ENCODE measurements around the gene FMOD.

Gene FMOD

DNA sequence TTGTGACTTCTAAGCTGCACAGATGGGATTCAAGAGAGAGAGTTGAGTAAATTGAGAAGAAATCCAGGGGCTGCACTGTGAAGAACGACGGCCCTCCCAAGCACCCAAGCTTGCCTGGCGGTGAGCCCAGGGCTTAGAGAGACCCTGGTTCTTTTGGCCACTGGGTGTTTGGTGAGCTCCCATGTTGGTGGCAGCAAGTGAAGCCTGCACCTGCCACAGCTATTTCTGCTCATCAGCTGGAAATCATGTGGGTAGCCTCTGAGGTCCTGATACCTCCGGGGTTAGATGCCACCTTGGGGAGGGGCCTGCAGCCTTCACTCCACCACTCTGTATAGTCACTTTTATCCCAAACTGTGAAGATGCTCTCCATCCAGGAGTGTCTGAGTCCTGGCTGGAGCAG, 51.8 kb downstream of the FMOD start:
- H3K36me3 ChIP-seq (ENCODE audit: control insufficient read depth in 2 of 2, insufficient read depth in 1 of 2, low read length in 2 of 2): no peaks in the 10 kb centered on the region
- no peak overlapping the region for H3K4me3 ChIP-seq (ENCODE audit: low read depth, low read length)
- ChIA-PET CTCF (interaction anchor here (0.5 to 2.8 kb wide), 8 partner anchors 8 to 43 kb away, joined by 3 to 9 read pairs (median 5); no protein-coding TSS in a partner anchor), POLR2A (no interaction called here)
- H3K4me1 ChIP-seq (ENCODE audit: control insufficient read depth, insufficient read depth, low read length): no peaks in the 10 kb centered on the region
- no peak overlapping the region for H3K27ac ChIP-seq (ENCODE audit: extremely low read depth, low read depth, low read length)
- no peaks in the 10 kb centered on the region for H3K9me3 ChIP-seq (ENCODE audit: control insufficient read depth, insufficient read depth, low read depth, low read length)
- TF ChIP-seq SETDB1 (IDR thresholded peaks at IDR 0.05; ENCODE audit: insufficient read length, low read length) (no peak), ZNF423 (tag by site-specific recombination; IDR thresholded peaks at IDR 0.05) (no peak), ZBTB11 (tag by site-specific recombination; conservative IDR thresholded peaks at IDR 0.05; ENCODE audit: low read depth) (no peak), ZNF391 (tag by site-specific recombination; IDR thresholded peaks at IDR 0.05; ENCODE audit: borderline replicate concordance, low read depth) (no peak), ZNF335 (tag by site-specific recombination; conservative IDR thresholded peaks at IDR 0.05) (no peak), ZNF596 (tag by site-specific recombination; IDR thresholded peaks at IDR 0.05) (no peak), SP2 (tag by site-specific recombination; IDR thresholded peaks at IDR 0.05) (no peak), TCF7L2 (IDR thresholded peaks at IDR 0.05; ENCODE audit: borderline replicate concordance, low read depth, low read length) (no peak), ZNF366 (tag by site-specific recombination; conservative IDR thresholded peaks at IDR 0.05) (no peak)
- TF ChIP-seq, protein P1, sequence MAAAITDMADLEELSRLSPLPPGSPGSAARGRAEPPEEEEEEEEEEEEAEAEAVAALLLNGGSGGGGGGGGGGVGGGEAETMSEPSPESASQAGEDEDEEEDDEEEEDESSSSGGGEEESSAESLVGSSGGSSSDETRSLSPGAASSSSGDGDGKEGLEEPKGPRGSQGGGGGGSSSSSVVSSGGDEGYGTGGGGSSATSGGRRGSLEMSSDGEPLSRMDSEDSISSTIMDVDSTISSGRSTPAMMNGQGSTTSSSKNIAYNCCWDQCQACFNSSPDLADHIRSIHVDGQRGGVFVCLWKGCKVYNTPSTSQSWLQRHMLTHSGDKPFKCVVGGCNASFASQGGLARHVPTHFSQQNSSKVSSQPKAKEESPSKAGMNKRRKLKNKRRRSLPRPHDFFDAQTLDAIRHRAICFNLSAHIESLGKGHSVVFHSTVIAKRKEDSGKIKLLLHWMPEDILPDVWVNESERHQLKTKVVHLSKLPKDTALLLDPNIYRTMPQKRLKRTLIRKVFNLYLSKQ (tag by site-specific recombination; IDR thresholded peaks at IDR 0.05; ENCODE audit: borderline replicate concordance): no peak
- TF ChIP-seq, protein P2, sequence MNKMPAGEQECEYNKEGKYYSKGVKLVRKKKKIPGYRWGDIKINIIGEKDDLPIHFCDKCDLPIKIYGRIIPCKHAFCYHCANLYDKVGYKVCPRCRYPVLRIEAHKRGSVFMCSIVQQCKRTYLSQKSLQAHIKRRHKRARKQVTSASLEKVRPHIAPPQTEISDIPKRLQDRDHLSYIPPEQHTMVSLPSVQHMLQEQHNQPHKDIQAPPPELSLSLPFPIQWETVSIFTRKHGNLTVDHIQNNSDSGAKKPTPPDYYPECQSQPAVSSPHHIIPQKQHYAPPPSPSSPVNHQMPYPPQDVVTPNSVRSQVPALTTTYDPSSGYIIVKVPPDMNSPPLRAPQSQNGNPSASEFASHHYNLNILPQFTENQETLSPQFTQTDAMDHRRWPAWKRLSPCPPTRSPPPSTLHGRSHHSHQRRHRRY (tag by site-specific recombination; IDR thresholded peaks at IDR 0.05): no peak

- Histone ChIP-seq H3K36me3 (ENCODE audit: control insufficient read depth in 2 of 2, insufficient read depth in 1 of 2, low read length in 2 of 2) (no peaks in the 10 kb centered on the region), H3K9me3 (ENCODE audit: control insufficient read depth, insufficient read depth, low read depth, low read length) (no peaks in the 10 kb centered on the region), H3K4me1 (ENCODE audit: control insufficient read depth, insufficient read depth, low read length) (no peaks in the 10 kb centered on the region), H3K4me3 (ENCODE audit: low read depth, low read length) (no peak overlapping the region), H3K27ac (ENCODE audit: extremely low read depth, low read depth, low read length) (no peak overlapping the region)
- TF ChIP-seq ZNF544 (tag by site-specific recombination; IDR thresholded peaks at IDR 0.05) (no peak), ZBTB26 (tag by site-specific recombination; optimal IDR thresholded peaks at IDR 0.05) (no peak), ZBTB7A (tag by site-specific recombination; IDR thresholded peaks at IDR 0.05; ENCODE audit: low read depth) (no peak), MEIS1 (CRISPR knock-in tag; IDR thresholded peaks at IDR 0.05; ENCODE audit: borderline replicate concordance) (no peak), ZNF600 (tag by site-specific recombination; IDR thresholded peaks at IDR 0.05) (no peak), SCRT2 (tag by site-specific recombination; IDR thresholded peaks at IDR 0.05) (no peak), ZNF10 (tag by site-specific recombination; IDR thresholded peaks at IDR 0.05) (no peak), SP7 (tag by site-specific recombination; IDR thresholded peaks at IDR 0.05) (no peak), ZNF521 (tag by site-specific recombination; IDR thresholded peaks at IDR 0.05) (no peak)
- POLR2A ChIA-PET: interaction anchor here (5.0 kb wide), 1 partner anchor 9 kb away, joined by 30 read pairs; the partner anchor contains the start of gene BTG2
- CTCF ChIA-PET: interaction anchor here (1.6 kb wide), 1 partner anchor 28 kb away, joined by 4 read pairs; no protein-coding TSS in a partner anchor
These were observed 54.4 kb downstream of the FMOD start for GRCh38 chr1:203296460-203297073.
